ENCODE measurements around the gene NKAIN2. TPM values are rescaled to one million over a fixed set of nuclear protein-coding genes. Genes with fewer than 3 reads are reported as not detected.

NKAIN2 gene
- total RNA-seq, 1 experiment from 2014 or later, result not detected

DNA sequence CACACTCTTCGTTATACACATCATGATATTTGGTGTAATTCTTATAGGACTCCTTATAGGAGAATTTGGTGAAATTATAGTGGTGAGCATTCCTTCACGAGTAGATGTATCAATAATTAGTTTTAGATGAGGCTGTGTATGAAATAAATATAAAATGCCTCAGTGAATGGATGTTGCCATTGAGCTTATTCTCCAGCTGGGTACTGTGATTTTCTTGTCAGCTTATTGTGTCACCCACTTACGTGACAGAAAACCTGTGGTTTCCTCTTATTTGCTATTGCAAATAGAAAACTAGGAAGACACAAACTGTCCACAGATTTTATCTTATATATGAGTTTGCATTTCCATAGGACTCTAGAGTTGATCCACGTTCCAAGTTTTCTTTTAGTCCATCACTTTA, 718.7 kb downstream of the NKAIN2 start:
- ChIA-PET POLR2A (no interaction called here), CTCF (no interaction called here), RAD21 (ENCODE audit: low non-redundant PET in 1 of 2, low total read pairs in 2 of 2, uncharacterized antibody in 2 of 2, unreplicated experiment in 2 of 2) (no interaction called here)
- no peak overlapping the region for H3K9ac ChIP-seq (ENCODE audit: low read length)
- DNase-seq (ENCODE audit: low read depth, low spot score) (no peak), ATAC-seq (no peak)
- BruUV-seq (replicated peaks), result no TSS peak
- TF ChIP-seq EZH2 (IDR thresholded peaks at IDR 0.05) (no peak), FOSL1 (IDR thresholded peaks at IDR 0.05; ENCODE audit: low read depth) (no peak), ZNF274 (IDR thresholded peaks at IDR 0.05; ENCODE audit: low read depth, low read length) (no peak), SRF (IDR thresholded peaks at IDR 0.05; ENCODE audit: low read depth) (no peak), TCF7L2 (IDR thresholded peaks at IDR 0.05; ENCODE audit: borderline replicate concordance, extremely low read depth, insufficient read depth, insufficient read length) (no peak), SP1 (IDR thresholded peaks at IDR 0.05; ENCODE audit: low read depth) (no peak), YY1 (IDR thresholded peaks at IDR 0.05; ENCODE audit: extremely low read depth, insufficient replicate concordance, low read depth, low read length) (no peak), EZH2phosphoT487 (IDR thresholded peaks at IDR 0.05; ENCODE audit: borderline replicate concordance) (no peak), POLR2A (IDR thresholded peaks at IDR 0.05; ENCODE audit: borderline replicate concordance, extremely low read depth, insufficient read depth, insufficient read length) (no peak), POLR2AphosphoS5 (IDR thresholded peaks at IDR 0.05; ENCODE audit: low read depth, low read length) (no peak), EGR1 (IDR thresholded peaks at IDR 0.05; ENCODE audit: low read depth) (no peak), ZFX (IDR thresholded peaks at IDR 0.05) (no peak)
- TF ChIP-seq, protein P1, sequence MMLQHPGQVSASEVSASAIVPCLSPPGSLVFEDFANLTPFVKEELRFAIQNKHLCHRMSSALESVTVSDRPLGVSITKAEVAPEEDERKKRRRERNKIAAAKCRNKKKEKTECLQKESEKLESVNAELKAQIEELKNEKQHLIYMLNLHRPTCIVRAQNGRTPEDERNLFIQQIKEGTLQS (IDR thresholded peaks at IDR 0.05), result no peak
- TF ChIP-seq, protein P2, sequence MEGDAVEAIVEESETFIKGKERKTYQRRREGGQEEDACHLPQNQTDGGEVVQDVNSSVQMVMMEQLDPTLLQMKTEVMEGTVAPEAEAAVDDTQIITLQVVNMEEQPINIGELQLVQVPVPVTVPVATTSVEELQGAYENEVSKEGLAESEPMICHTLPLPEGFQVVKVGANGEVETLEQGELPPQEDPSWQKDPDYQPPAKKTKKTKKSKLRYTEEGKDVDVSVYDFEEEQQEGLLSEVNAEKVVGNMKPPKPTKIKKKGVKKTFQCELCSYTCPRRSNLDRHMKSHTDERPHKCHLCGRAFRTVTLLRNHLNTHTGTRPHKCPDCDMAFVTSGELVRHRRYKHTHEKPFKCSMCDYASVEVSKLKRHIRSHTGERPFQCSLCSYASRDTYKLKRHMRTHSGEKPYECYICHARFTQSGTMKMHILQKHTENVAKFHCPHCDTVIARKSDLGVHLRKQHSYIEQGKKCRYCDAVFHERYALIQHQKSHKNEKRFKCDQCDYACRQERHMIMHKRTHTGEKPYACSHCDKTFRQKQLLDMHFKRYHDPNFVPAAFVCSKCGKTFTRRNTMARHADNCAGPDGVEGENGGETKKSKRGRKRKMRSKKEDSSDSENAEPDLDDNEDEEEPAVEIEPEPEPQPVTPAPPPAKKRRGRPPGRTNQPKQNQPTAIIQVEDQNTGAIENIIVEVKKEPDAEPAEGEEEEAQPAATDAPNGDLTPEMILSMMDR (IDR thresholded peaks at IDR 0.05 in 2 of 3, conservative IDR thresholded peaks at IDR 0.05 in 1 of 3; ENCODE audit: borderline replicate concordance in 1 of 3, insufficient read depth in 1 of 3, low read depth in 2 of 3, low read length in 2 of 3), result no peak
- TF ChIP-seq, protein P3, sequence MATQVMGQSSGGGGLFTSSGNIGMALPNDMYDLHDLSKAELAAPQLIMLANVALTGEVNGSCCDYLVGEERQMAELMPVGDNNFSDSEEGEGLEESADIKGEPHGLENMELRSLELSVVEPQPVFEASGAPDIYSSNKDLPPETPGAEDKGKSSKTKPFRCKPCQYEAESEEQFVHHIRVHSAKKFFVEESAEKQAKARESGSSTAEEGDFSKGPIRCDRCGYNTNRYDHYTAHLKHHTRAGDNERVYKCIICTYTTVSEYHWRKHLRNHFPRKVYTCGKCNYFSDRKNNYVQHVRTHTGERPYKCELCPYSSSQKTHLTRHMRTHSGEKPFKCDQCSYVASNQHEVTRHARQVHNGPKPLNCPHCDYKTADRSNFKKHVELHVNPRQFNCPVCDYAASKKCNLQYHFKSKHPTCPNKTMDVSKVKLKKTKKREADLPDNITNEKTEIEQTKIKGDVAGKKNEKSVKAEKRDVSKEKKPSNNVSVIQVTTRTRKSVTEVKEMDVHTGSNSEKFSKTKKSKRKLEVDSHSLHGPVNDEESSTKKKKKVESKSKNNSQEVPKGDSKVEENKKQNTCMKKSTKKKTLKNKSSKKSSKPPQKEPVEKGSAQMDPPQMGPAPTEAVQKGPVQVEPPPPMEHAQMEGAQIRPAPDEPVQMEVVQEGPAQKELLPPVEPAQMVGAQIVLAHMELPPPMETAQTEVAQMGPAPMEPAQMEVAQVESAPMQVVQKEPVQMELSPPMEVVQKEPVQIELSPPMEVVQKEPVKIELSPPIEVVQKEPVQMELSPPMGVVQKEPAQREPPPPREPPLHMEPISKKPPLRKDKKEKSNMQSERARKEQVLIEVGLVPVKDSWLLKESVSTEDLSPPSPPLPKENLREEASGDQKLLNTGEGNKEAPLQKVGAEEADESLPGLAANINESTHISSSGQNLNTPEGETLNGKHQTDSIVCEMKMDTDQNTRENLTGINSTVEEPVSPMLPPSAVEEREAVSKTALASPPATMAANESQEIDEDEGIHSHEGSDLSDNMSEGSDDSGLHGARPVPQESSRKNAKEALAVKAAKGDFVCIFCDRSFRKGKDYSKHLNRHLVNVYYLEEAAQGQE (IDR thresholded peaks at IDR 0.05; ENCODE audit: low read depth), result no peak
- no peak overlapping the region for H3K27ac ChIP-seq (ENCODE audit: low read depth, low read length)
- H3K4me1 ChIP-seq (ENCODE audit: control insufficient read depth in 1 of 2, insufficient read depth in 2 of 2, low read length in 2 of 2), result no peaks in the 10 kb centered on the region
- H3K27me3 ChIP-seq (ENCODE audit: insufficient read depth, low read length), result no peaks in the 10 kb centered on the region
- intact Hi-C loops (cut with micrococcal nuclease), result no loop called here
- H3K79me2 ChIP-seq (ENCODE audit: insufficient read depth, low read length), result no peaks in the 10 kb centered on the region
- H3K4me2 ChIP-seq (ENCODE audit: low read length), result no peak overlapping the region
- H3K36me3 ChIP-seq (ENCODE audit: control insufficient read depth in 1 of 2, insufficient read depth in 2 of 2, low read length in 2 of 2), result no peaks in the 10 kb centered on the region
- no peaks in the 10 kb centered on the region for H4K20me1 ChIP-seq (ENCODE audit: insufficient read depth)
- H3K9me2 ChIP-seq (ENCODE audit: insufficient read depth), result no peaks in the 10 kb centered on the region
- H3K9me3 ChIP-seq (ENCODE audit: control insufficient read depth in 1 of 2, insufficient read depth in 1 of 2, low read depth in 1 of 2, low read length in 2 of 2), result no peaks in the 10 kb centered on the region
- H3K4me3 ChIP-seq (replicated peaks in 1 of 2; ENCODE audit: low read depth in 1 of 2, low read length in 2 of 2), result no peak overlapping the region
- no peak overlapping the region for H2AFZ ChIP-seq (ENCODE audit: low read depth, low read length, poor library complexity, severe bottlenecking)
